Neural progenitor cell (in vitro differentiated cells): ENCODE measurements around the gene CCDC80.

Experiments used
- EZH2 ChIP-seq: fragments of 200-600 bp; sonication (generic); IDR thresholded peaks from 2 replicates; pipeline ENCODE4 v1.6.1; 2017; ENCODE audit warnings: antibody characterized with exemption, mild to moderate bottlenecking, moderate library complexity
- TF ChIP-seq, protein P1 (sequence below): fragments of 200-600 bp; sonication (generic); IDR thresholded peaks from 2 replicates; pipeline ENCODE4 v1.5.1; 2017; ENCODE audit warnings: antibody characterized with exemption, mild to moderate bottlenecking

DNA sequence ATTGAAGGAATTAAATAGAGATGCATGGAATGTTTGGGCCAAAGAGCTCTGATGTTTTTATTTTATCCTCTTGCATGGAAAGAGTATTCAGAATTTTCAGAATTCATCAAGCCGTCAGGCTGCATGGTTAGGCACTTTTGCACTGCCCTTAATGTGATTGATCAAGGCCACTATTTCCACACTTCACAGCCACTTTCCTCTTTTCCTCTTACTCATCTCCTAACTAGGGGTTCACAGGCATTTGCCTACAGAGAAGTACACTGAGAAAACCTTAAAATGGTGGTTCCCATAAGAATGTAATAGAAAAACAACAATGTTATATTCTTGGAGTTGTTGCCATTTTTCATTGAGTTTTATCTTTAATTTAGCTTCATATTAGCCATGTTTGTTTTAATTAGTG, 68.2 kb downstream of the CCDC80 start:
- TF ChIP-seq, protein P1, sequence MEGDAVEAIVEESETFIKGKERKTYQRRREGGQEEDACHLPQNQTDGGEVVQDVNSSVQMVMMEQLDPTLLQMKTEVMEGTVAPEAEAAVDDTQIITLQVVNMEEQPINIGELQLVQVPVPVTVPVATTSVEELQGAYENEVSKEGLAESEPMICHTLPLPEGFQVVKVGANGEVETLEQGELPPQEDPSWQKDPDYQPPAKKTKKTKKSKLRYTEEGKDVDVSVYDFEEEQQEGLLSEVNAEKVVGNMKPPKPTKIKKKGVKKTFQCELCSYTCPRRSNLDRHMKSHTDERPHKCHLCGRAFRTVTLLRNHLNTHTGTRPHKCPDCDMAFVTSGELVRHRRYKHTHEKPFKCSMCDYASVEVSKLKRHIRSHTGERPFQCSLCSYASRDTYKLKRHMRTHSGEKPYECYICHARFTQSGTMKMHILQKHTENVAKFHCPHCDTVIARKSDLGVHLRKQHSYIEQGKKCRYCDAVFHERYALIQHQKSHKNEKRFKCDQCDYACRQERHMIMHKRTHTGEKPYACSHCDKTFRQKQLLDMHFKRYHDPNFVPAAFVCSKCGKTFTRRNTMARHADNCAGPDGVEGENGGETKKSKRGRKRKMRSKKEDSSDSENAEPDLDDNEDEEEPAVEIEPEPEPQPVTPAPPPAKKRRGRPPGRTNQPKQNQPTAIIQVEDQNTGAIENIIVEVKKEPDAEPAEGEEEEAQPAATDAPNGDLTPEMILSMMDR: no peak
- no peak for TF ChIP-seq EZH2
